GM10847 (cell line): ENCODE measurements around the gene PILRA.

Experiments
- POLR2A ChIP-seq: IDR thresholded peaks from 2 replicates; pipeline ENCODE4 v1.6.1; 2011; ENCODE audit not compliant: insufficient read length; ENCODE audit errors: extremely low read depth

The PILRA gene

DNA sequence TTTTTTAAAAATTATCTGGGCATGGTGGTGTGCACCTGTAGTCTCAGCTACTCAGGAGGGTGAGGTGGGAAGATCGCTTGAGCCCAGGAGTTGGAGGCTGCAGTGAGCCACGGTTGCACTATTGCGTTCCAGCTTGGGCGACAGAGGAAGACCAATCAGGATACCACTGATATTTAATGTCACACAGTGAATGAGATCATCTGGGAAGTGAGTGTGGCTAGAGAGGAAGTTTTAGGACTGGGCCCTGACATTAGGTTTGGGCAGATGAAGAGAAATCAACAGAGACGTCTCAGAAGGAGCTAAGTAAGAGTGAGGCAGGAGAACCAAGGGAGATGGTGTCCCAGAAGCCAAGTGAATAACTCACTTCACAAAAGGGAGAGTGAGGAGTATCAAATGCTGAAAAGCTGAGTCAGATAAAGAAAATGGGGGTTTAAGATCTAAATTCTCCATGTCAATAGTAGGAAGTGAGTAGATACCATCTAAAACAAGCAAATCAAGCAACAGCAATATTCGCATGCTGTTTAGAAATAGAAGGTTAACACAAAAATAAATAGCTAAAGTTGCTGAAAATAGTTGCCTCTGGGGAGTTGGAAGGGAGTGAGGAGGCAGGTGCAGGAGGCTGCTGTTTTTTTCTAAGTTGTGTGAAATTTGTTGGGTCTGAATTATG is 11.5 kb downstream of the PILRA start:
- TF ChIP-seq POLR2A, result no peak

DNA sequence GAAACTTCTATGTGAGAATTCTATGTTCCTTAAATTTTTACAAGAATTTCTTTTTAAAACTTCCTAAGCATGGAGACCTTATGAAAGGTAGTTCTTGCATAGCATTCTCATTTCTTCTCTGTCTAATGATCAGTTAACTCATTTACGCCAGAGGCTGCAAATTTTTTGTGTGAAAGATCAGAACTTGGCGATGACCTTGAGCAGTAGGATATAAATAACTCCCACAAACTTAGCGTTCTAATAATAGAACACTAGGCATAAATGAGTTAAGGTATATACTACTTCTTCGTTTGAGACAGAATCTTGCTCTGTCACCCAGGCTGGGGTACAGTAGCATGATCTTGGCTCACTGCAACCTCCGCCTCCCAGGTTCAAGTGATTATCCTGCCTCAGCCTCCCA is 13.7 kb downstream of the PILRA start:
- no peak for TF ChIP-seq POLR2A

DNA sequence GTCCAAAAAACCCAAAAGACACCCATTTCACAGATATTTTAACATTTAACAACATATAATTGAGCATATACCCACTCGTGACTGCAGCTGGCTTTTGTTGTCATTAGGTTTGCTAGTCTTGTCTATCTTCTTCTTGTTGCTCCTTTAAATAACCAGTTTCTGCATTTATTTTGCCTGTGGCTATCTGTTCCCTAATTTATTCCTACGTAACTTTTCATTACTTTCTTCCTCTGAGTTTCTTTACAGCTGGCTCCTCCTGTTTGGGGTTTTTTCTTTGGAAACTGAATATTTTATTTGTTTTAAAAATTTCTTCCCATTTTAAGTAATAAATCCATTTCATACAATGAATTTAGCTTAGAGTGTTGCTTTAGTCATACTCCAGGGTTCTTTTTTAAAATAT is 14.4 kb downstream of the PILRA start:
- TF ChIP-seq POLR2A, result no peak

DNA sequence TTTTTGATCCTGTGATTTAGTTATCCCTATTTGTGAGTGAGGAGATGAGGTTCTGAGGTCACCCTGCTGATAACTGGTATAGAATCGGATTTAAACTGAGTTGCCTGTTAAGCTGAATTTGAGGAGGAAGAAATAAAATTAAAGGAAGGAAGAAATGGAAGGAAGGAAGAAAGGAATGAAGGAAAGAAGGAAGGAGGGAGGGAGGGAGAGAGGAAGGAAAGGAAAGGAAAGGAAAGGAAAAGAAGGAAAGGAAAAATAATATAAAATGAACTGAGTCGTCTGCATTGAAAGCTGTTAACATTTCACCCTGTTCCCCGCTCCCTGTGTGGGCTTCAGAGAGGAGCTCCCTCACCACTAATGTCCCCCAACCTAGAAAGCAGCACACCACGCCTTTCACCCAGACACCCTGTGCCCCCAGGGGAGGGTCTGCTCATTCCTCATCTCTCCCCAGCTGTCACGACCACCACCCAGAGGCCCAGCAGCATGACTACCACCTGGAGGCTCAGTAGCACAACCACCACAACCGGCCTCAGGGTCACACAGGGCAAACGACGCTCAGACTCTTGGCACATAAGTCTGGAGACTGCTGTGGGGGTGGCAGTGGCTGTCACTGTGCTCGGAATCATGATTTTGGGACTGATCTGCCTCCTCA is 16.3 kb downstream of the PILRA start:
- TF ChIP-seq POLR2A, result no peak

DNA sequence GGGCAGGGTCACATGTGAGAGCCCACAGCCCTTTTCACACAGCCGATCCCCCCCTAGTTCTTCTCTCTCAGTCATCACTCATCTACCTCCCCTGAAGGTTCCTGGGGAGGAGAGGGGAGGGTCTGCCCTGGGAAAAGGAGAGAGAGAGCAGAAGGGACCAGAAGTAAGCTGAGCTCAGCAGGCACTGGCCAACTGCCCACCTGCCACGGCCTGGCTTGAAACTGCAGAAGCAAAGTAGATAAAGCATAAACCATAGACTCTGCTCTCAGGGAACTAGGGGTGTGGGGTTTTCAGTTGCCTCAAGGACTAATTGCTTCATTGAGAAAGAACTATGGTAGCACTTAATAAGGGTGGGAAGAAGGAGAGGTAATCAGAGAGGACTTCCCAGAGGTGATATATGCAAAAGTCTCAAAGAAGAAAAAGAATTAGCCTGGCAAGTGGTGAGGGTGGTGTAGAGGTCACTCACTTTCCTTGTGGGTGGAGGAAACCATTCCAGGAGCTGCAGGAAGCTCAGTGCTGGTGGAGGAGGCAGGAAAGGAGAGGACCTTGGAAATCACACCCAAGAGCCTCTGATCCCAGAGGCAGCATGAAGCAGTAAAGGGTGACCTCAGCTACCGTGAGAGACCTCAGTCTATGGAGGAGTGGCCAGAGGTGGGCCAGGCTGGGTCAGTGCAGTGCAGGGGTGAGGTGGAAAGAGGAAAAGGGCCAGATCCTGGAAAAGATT is 17.2 kb downstream of the PILRA start:
- no peak for TF ChIP-seq POLR2A

DNA sequence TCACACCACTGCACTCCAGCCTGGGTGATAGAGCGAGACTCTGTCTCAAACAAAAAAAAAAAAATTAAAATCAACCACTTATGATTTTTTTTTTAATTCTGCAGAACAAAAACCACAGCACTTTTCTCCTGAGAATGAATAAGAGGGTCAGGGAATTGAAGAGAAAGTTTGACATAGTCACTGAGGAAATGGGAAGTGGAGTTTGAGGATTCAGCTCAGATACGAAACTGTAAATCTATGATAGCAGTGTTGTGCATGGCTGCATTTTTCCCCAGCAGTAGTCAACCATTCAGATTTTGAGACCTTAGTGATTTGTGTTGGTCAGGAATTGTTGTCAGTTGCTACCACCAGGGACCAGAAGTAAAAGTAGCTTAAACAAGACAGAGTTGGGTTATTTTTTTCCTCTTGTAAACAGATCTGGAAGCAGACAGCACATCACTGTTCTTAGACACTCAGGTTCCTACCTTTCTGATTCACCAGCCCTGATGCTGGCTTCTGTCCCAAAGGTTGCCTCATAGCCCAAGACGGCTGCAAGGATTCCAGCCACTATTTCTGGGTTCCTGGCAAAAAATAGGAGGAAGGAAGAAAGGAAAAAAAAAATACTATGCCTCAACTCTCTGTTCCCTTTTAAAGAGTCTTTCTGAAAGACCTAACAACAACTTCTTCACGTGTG is 20.1 kb downstream of the PILRA start:
- TF ChIP-seq POLR2A, result no peak

DNA sequence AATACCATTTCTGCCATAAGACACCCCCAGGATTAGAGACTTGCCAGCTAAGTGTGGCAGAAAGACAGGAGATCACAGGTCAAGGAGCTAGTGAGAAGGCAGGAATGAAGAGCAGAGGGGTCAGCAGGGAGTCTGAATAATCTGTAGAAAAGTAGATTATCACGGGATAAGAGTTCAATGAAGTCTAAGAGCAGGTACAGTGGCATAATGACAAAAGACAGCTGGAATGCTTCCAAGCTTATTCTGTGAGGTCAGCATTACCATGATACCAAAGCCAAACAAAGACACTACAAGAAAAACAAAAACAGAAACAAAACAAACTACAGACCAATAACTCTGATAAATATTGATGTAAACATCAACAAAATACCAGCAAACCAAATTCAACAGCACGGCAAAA is 20.8 kb downstream of the PILRA start:
- TF ChIP-seq POLR2A, result no peak

DNA sequence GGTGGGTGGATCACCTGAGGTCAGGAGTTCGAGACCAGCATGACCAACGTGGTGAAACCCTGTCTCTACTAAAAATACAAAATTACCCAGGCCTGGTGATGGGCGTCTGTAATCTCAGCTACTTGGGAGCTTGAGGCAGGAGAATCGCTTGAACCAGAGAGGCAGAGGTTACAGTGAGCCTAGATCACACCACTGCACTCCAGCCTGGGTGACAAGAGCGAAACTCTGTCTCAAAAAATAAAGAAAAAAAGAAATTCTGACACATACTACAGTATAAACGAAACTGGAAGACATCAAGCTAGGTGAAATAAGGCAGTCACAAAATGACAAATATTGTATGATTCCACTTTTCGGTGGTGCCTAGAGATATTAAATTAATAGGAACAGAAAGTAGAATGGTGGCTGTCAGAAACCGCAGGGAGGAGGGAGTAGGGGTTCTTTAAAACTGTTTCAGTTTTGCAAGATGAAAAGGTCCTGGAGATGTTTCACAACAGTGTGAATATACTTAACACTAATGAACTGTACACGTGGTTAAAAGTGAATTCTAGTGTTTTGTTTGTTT is 23.2 kb downstream of the PILRA start:
- no peak for TF ChIP-seq POLR2A

DNA sequence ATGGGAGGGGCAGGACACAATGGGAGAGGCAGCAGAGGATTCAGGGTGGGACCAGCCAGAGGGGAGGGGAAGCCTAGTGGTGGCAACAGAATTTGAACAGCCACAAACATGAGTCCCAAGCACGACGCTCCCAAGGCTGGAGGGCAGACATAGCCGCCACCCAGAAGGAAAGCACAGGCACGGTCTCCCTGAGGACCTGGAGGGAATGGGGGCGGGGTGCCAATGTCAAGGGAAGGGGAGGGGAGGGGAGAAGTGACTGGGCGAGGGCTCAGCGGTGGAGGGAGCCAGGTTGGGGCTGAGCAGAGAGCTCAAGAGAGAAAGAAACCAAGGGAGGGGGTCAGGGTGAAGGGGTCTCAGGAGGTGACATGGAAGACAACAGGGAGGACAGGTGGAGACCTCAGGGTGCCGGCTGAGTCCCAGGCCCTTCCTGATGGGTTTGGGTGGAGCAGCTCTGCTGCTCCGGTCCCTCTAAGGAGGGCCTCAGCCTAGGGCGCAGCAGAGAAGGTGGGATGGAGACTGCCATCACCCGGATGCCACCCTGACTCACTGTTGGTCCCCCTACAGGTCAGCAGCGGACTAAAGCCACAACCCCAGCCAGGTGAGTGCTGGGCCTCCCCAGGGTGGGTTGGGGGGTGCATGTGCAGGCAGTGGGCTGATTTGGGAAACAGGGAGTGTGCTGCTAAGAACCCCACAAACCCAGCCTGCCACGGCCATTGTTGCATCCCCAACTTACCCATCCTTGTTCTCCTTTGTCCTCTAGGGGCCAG is 24.2 kb downstream of the PILRA start:
- no peak for TF ChIP-seq POLR2A

DNA sequence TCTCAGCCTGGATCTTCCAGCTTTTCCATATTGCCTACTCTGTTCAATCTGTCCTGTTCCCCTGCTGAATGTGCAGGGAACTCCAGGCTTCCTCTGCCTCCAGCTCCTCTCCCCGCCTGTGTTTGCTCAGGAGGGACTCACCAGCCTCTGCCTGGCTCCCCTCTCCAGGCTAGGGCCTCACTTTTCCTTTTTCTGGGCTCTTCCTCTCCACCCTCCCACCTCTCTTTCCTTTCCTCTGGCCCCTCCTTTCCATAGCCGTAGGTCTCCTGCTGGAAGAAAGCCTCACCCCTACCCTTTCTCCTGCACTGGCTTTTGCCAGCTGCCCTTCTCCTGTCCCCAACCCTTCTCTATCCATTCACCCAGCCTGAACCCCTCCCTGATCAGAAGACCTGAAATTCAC is 25.0 kb downstream of the PILRA start:
- TF ChIP-seq POLR2A, result no peak

DNA sequence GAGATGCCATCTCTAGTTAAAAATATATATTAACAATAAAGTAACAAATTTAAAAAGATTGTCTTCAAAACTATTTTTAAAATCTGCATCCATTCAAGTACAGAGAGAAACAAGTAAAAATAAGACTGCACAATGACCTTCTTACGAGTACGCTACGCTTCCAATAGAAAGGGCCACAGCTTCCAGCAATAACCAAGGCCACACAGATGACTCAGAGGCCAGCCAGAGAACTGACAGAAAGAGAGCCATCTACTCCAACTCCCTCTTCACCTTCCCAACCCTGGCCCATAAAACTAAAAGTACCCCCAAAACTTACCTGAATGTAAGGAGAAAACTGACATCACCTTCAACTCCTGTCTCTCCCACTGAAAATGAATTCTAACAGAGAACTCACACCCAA is 26.8 kb downstream of the PILRA start:
- TF ChIP-seq POLR2A, result no peak

DNA sequence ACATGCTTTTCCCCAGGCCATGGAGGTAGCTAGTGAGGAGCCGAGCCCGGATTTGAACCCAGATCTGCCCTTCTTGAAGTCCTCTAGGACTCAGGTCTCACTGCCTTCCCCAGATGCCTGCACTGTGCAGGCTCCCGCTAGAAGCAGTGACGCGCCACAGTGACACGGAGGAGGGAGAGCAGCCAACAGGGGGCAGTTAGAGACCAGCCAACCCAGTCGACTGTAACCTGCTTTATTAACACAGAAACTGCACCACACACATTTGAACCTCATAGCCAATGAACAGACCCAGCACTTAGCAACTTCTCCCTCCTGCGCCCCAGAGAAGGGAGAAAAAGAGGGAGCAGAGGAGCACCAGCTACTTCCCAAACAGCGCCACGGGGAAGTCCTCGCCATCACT is 27.4 kb downstream of the PILRA start:
- no peak for TF ChIP-seq POLR2A

DNA sequence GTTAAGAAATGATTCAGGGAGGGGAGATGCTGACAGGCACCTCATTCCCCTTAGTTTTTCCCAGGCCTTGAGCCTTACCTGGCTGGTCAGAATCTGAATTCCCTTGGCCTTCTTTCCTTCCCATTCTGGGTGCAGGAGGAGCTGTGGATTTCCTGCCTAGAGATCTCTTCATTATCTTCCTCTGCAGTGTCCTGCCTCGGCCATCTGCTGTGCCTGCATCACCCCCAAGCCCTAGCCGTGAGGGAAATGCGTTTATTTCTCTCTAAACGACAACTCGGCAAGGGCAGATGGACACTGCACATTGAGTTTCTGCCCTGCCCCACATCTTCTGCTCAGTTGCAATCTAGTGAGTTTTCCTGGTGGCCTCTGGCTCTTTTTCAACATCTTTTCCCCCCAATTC is 28.5 kb downstream of the PILRA start:
- no peak for TF ChIP-seq POLR2A

DNA sequence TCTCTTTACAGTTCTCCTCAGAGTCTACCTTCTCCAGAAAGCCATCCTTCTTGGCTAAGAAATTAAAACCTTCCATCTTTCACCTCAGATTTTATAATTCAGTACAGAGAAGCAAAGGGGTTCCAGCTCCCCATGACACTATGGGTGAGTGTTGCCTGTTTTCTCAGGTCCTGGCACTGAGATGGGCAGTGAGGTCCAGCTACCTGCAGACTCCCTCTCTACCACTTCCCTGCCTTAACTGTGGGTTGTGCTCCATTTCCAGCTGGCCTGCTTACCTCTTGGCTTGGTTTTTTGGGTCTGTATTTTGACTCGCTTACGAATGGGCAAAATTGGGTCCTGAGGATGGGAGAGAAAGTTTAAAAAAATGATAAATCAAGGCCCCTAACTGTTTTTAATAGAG is 29.0 kb downstream of the PILRA start:
- TF ChIP-seq POLR2A, result no peak

DNA sequence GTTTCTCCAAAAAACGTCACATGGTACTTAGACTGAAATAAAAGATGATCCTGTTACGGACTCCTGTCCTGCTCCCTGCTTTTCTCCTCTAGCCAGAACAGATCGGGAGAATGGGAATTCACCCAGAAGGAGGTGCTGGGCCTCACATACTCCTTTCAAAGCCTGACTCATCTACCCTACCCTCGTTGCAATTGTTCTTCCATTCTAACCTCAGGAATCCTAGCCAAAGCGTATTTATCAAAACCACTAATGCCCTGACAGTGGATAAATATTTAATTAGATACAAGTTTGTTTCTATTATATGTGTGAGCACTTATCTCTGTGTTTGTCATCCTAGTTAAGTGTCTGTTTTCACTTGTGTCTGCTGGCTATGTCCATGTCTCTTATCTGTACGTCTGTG is 33.5 kb downstream of the PILRA start:
- no peak for TF ChIP-seq POLR2A
